HepG2 (cell line): ENCODE results near the gene RGN. TPM values are rescaled to one million over a fixed set of nuclear protein-coding genes. Genes with fewer than 3 reads are reported as not detected.
A peak's percentile ranks its signal among the peaks of the same experiment; 100 is the strongest.

Source experiments
- ARID2 ChIP-seq: sonication (generic); formaldehyde crosslinking; IDR thresholded peaks from 2 replicates; pipeline ENCODE4 v1.8.1; 2022; ENCODE audit warnings: mild to moderate bottlenecking, missing genetic modification reagents, borderline replicate concordance
- BRCA1 ChIP-seq: sonication (generic); formaldehyde crosslinking; IDR thresholded peaks from 2 replicates; pipeline ENCODE4 v1.4.0; 2020; ENCODE audit warnings: missing genetic modification reagents
- DBP ChIP-seq: sonication (generic); formaldehyde crosslinking; IDR thresholded peaks from 2 replicates; pipeline ENCODE4 v1.4.0; 2020; ENCODE audit warnings: missing genetic modification reagents; ENCODE audit errors: not compliant biosample characterization
- FOXJ3 ChIP-seq: sonication (generic); formaldehyde crosslinking; IDR thresholded peaks from 2 replicates; pipeline ENCODE4 v1.4.0; 2020; ENCODE audit warnings: missing genetic modification reagents, mild to moderate bottlenecking, borderline replicate concordance
- JUN ChIP-seq: sonication (generic); formaldehyde crosslinking; IDR thresholded peaks from 2 replicates; pipeline ENCODE4 v1.4.0; 2020; ENCODE audit warnings: mild to moderate bottlenecking, missing genetic modification reagents
- MED8 ChIP-seq: sonication (generic); formaldehyde crosslinking; IDR thresholded peaks from 2 replicates; pipeline ENCODE4 v1.8.1; 2023; ENCODE audit warnings: mild to moderate bottlenecking, missing genetic modification reagents; ENCODE audit not compliant: insufficient replicate concordance
- MTA3 ChIP-seq: sonication (generic); formaldehyde crosslinking; IDR thresholded peaks from 2 replicates; pipeline ENCODE4 v1.4.0; 2020; ENCODE audit warnings: missing genetic modification reagents
- NCOA2 ChIP-seq: sonication (generic); formaldehyde crosslinking; IDR thresholded peaks from 2 replicates; pipeline ENCODE4 v1.8.0; 2022; ENCODE audit warnings: inconsistent platforms
- NR2C2 ChIP-seq: sonication (generic); formaldehyde crosslinking; IDR thresholded peaks from 2 replicates; pipeline ENCODE4 v1.4.0; 2020; ENCODE audit warnings: missing genetic modification reagents, mild to moderate bottlenecking, moderate library complexity, borderline replicate concordance
- PCBP1 ChIP-seq: fragments of 200-400 bp; formaldehyde crosslinking; IDR thresholded peaks from 2 replicates; pipeline ENCODE4 v1.6.1; 2017; ENCODE audit warnings: mild to moderate bottlenecking, low read depth, low read length, borderline replicate concordance
- STAT6 ChIP-seq: sonication (generic); formaldehyde crosslinking; IDR thresholded peaks from 2 replicates; pipeline ENCODE4 v1.4.0; 2020; ENCODE audit warnings: missing genetic modification reagents, mild to moderate bottlenecking, borderline replicate concordance
- TCF7L2 ChIP-seq: IDR thresholded peaks from 2 replicates; pipeline ENCODE4 v1.6.1; 2011; ENCODE audit warnings: mild to moderate bottlenecking, low read depth, low read length, moderate library complexity
- TOPORS ChIP-seq: sonication (generic); formaldehyde crosslinking; IDR thresholded peaks from 2 replicates; pipeline ENCODE4 v1.8.0; 2023; ENCODE audit warnings: mild to moderate bottlenecking, missing genetic modification reagents
- WIZ ChIP-seq: sonication (generic); formaldehyde crosslinking; IDR thresholded peaks from 2 replicates; pipeline ENCODE4 v1.5.1; 2020; ENCODE audit warnings: mild to moderate bottlenecking, missing genetic modification reagents
- ZKSCAN5 ChIP-seq: sonication (generic); formaldehyde crosslinking; IDR thresholded peaks from 2 replicates; pipeline ENCODE4 v1.5.1; 2020; ENCODE audit warnings: mild to moderate bottlenecking, missing genetic modification reagents
- ZNF33B ChIP-seq: sonication (generic); formaldehyde crosslinking; IDR thresholded peaks from 2 replicates; pipeline ENCODE4 v1.5.1; 2020; ENCODE audit warnings: mild to moderate bottlenecking, missing genetic modification reagents
- ZNF574 ChIP-seq: sonication (generic); formaldehyde crosslinking; IDR thresholded peaks from 2 replicates; pipeline ENCODE4 v1.4.0; 2020; ENCODE audit warnings: missing genetic modification reagents
- ZNF746 ChIP-seq: sonication (generic); formaldehyde crosslinking; IDR thresholded peaks from 2 replicates; pipeline ENCODE4 v1.8.0; 2022; ENCODE audit warnings: mild to moderate bottlenecking, missing genetic modification reagents
- ZSCAN20 ChIP-seq: sonication (generic); formaldehyde crosslinking; IDR thresholded peaks from 2 replicates; pipeline ENCODE4 v1.4.0; 2020; ENCODE audit warnings: missing genetic modification reagents, mild to moderate bottlenecking, borderline replicate concordance
- polyA plus RNA-seq, 8 experiments: library from polyadenylated mRNA; depleted of rRNA in 3 of 8; stranded (reverse) in 7 of 8; unstranded in 1 of 8; fragments of >200 nt; fragmentation: Illumina TruSeq in 4 of 8; extraction: Trizol in 4 of 8; gene quantifications; 2 replicates each; pipeline versions ENCODE4 v1.2.1 to v1.2.3, GENCODE V29; 2011 to 2016; ENCODE audit warnings: low read depth in 4 of 8, missing spikeins in 1 of 8, mixed read lengths in 1 of 8; ENCODE audit not compliant: insufficient read depth in 1 of 8
- total RNA-seq, 5 experiments: library from RNA; depleted of rRNA; stranded (reverse); fragments of >200 nt; fragmentation: Illumina TruSeq; extraction: Trizol; gene quantifications; 2 replicates each; pipeline ENCODE4 v1.2.3, GENCODE V29; 2016; ENCODE audit warnings: low read depth in 1 of 5
- TF ChIP-seq, protein P1 (sequence below): sonication (generic); formaldehyde crosslinking; IDR thresholded peaks from 2 replicates; pipeline ENCODE4 v1.9.0; 2021; ENCODE audit warnings: missing genetic modification reagents, mild to moderate bottlenecking, borderline replicate concordance
- TF ChIP-seq, protein P2 (sequence below): sonication (generic); formaldehyde crosslinking; IDR thresholded peaks from 2 replicates; pipeline ENCODE4 v1.4.0; 2020; ENCODE audit warnings: low read depth, mild to moderate bottlenecking, missing genetic modification reagents

RGN gene
- total and polyA plus RNA-seq, 2 of the 13 experiments (the other 11 are each of a cell fraction or from before 2014, with no cell fraction given) = 19.6 to 74.4 TPM

DNA sequence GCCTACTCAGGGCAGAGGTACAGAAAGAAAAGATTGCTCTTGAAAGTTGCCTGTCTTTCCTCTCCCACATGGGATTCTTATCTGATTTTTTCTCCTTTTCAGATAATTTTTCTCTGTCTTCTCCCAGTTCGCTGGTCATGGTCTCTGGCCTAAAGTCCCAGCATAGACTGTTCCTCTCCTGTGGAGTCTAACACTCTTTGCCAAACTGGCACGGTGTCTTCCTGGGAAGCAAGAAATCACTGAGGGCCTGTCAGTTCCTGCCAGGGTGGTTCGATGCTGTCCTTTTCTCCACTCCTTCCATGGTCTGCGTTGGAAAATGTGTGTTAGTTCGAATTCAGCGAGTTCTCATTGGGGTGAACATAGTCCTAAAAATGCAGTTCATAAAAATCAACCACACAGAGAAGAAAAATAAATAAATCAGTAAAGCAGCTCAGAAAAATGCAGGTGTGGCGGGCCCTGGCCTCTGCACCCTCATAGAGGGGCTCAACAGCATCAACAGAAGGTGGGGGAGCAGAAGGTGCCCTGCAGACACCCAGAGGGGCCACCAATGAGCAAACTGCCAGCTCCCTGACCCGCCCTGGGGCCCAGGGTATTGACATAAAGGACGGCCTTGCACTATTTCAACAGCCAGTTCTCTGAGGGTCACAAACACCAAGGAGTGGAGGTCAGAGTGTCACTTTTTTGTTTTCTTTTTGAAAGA lies 2.1 kb downstream of the RGN start (continued):
- TF ChIP-seq ZKSCAN5 (CRISPR knock-in tag) (no peak), ZSCAN20 (CRISPR knock-in tag) (no peak), ZNF574 (CRISPR knock-in tag) (0 out of 2 replicates have a peak, but pooled peaks have one; percentile 23), FOXJ3 (CRISPR knock-in tag) (peak; percentile 80; the same call in 1 of the 2 replicates), ZNF746 (CRISPR knock-in tag) (peak; percentile 63; the same call in 1 of the 2 replicates), NR2C2 (peak; percentile 82), MED8 (CRISPR knock-in tag) (peak; percentile 54), BRCA1 (no peak), JUN (no peak), STAT6 (no peak), ARID2 (CRISPR knock-in tag) (no peak), MTA3 (CRISPR knock-in tag) (no peak), PCBP1 (no peak), TOPORS (CRISPR knock-in tag) (no peak), ZNF33B (CRISPR knock-in tag) (no peak), WIZ (CRISPR knock-in tag) (no peak), NCOA2 (CRISPR knock-in tag) (peak; percentile 94), DBP (no peak), TCF7L2 (peak; percentile 44; the same call in 1 of the 2 replicates)
- TF ChIP-seq, protein P1, sequence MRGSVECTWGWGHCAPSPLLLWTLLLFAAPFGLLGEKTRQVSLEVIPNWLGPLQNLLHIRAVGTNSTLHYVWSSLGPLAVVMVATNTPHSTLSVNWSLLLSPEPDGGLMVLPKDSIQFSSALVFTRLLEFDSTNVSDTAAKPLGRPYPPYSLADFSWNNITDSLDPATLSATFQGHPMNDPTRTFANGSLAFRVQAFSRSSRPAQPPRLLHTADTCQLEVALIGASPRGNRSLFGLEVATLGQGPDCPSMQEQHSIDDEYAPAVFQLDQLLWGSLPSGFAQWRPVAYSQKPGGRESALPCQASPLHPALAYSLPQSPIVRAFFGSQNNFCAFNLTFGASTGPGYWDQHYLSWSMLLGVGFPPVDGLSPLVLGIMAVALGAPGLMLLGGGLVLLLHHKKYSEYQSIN = no peak
- TF ChIP-seq, protein P2, sequence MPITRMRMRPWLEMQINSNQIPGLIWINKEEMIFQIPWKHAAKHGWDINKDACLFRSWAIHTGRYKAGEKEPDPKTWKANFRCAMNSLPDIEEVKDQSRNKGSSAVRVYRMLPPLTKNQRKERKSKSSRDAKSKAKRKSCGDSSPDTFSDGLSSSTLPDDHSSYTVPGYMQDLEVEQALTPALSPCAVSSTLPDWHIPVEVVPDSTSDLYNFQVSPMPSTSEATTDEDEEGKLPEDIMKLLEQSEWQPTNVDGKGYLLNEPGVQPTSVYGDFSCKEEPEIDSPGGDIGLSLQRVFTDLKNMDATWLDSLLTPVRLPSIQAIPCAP (CRISPR knock-in tag) = no peak
